Breast epithelium (tissue), 4 donors: ENCODE data around the gene LYRM4. TPM values are rescaled to one million over a fixed set of nuclear protein-coding genes. Genes with fewer than 3 reads are reported as not detected.

Experiments used
- DNase-seq, 2 donors: peaks; one replicate each; pipeline ENCODE4 v3.0.0-alpha.2; 2019; ENCODE audit warnings: low spot score in 2 of 2
- H3K27ac ChIP-seq, 2 donors: fragments of 200-600 bp; sonication (generic) in 1 of 2; one replicate each; pipeline ENCODE4 v1.5.1; 2016 to 2019; ENCODE audit warnings: mild to moderate bottlenecking in 1 of 2
- H3K27me3 ChIP-seq, 2 donors: fragments of 200-600 bp; sonication (generic) in 1 of 2; one replicate each; pipeline versions ENCODE4 v1.5.1 to v1.6.0; 2017 to 2019; ENCODE audit warnings: control low read depth in 1 of 2, mild to moderate bottlenecking in 1 of 2
- H3K36me3 ChIP-seq: fragments of 200-600 bp; one replicate; pipeline ENCODE4 v1.5.1; 2019
- H3K4me1 ChIP-seq, 2 donors: fragments of 200-600 bp; sonication (generic); one replicate each; pipeline ENCODE4 v1.5.1; 2016 to 2019; ENCODE audit warnings: control low read depth in 1 of 2
- H3K4me3 ChIP-seq, 3 donors: fragments of 200-600 bp; sonication (generic); 1 replicate in 2 of 3; 2 replicates in 1 of 3; pipeline ENCODE4 v1.5.1; 2016 to 2019; ENCODE audit warnings: mild to moderate bottlenecking in 3 of 3, moderate library complexity in 2 of 3
- H3K9me3 ChIP-seq, 2 donors: fragments of 200-600 bp; sonication (generic) in 1 of 2; one replicate each; pipeline ENCODE4 v1.5.1; 2016 to 2019; ENCODE audit warnings: control low read depth in 1 of 2
- CTCF ChIP-seq, 3 donors: fragments of 450-650 bp; IDR thresholded peaks; one replicate each; pipeline ENCODE4 v1.5.1; 2016 to 2017; ENCODE audit warnings: antibody characterized with exemption in 3 of 3, mild to moderate bottlenecking in 3 of 3, moderate library complexity in 3 of 3
- POLR2A ChIP-seq: fragments of 450-650 bp; IDR thresholded peaks from one replicate; pipeline ENCODE4 v1.6.1; 2016; ENCODE audit warnings: antibody characterized with exemption, mild to moderate bottlenecking, moderate library complexity
- POLR2AphosphoS5 ChIP-seq, 3 donors: sonication (generic); formaldehyde crosslinking; IDR thresholded peaks; one replicate each; pipeline ENCODE4 v1.6.1; 2017; ENCODE audit warnings: antibody characterized with exemption in 3 of 3
- intact Hi-C: fragments of 100-400 bp; cut with DNase I; formaldehyde crosslinking; loops from one replicate; pipeline ENCODE4 v1.15.1; 2023; ENCODE audit warnings: low total_unique reads
- total RNA-seq, 3 donors: library from RNA; depleted of rRNA; stranded (reverse); fragments of >200 nt; gene quantifications; one replicate each; pipeline ENCODE4 v1.1.0, GENCODE V29; 2016

Gene LYRM4
- total RNA-seq, 3 donors from 2014 or later: 24.4 to 38.0 (median 25.0) TPM

DNA sequence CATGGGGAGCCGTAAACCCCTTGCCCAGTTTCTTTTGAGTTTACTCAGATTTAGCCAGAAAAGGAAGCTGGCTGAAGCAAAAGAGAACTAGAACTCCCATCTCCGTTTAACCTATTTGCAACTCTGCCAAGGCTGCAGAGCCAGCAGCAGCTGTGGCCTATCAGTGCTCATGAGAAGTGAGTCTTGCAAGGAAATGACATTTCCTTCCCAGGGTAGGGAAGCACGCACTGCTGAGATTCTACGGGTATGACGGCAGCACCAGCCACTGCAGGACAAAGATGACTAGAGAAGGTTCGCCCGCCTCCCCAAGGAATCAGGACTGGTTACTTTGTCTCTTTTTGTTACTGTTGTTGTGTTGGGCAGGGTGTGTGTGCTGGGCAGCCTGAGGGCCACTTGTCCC, 128.0 kb downstream of the LYRM4 start:
- Histone ChIP-seq H3K4me3 (peak overlapping the region in 2 of 3 donors; percentile 16 to 47), H3K27ac (peak overlapping the region in 1 of 2 donors; percentile 69), H3K27me3 (no peaks in the 10 kb centered on the region), H3K9me3 (no peaks in the 10 kb centered on the region), H3K4me1 (no peaks in the 10 kb centered on the region), H3K36me3 (no peaks in the 10 kb centered on the region)
- peak in 1 of 2 donors; percentile 20 for DNase-seq
- no peak for TF ChIP-seq CTCF (IDR thresholded peaks at IDR 0.05)
- TF ChIP-seq POLR2AphosphoS5 (IDR thresholded peaks at IDR 0.05): peak in 2 of 3 donors; percentile 27 to 42
- intact Hi-C loops: no loop called here

DNA sequence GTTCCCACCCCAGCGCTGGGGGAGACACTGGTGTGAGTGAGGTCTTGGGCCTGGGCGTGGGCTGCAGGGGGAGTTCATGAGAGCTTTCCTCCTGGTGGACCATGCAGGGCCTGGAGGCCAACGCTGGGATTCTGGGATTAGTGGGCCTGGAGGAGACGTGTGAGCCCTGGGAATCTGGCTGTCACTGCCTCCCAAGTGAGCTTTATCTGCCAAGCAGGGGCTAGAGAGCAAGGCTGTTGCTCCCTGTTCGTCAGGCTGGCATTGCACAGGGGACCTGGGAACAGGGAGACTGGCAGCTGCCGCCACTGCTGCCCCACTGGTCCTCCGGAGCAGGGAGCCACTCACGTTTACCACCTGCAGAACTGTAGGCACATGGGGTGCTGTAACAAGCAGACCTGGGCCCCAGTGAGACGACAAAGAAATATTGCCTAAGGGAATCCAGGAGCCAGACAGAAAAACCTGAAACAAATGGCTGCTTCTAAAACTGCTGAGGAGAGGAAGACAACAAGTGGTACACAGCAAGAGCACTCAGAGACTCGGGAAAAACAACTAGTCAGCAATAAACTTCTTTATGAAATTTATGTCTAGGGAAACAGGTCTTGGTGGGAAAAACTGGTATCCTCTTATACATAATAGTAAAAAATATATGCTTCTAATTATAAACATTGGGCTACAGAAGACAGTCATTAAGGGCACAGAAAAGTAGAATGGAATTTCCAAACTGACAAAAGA, 130.4 kb downstream of the LYRM4 start:
- H3K27ac ChIP-seq: no peak overlapping the region
- H3K27me3 ChIP-seq: no peaks in the 10 kb centered on the region
- no peaks in the 10 kb centered on the region for H3K36me3 ChIP-seq
- H3K4me1 ChIP-seq: no peaks in the 10 kb centered on the region
- H3K9me3 ChIP-seq: no peaks in the 10 kb centered on the region
- intact Hi-C loops: no loop called here
- no peak overlapping the region for H3K4me3 ChIP-seq
- no peak for DNase-seq
- no peak for TF ChIP-seq POLR2A
- no peak for TF ChIP-seq POLR2AphosphoS5 (IDR thresholded peaks at IDR 0.05)
- no peak for TF ChIP-seq CTCF (IDR thresholded peaks at IDR 0.05)

DNA sequence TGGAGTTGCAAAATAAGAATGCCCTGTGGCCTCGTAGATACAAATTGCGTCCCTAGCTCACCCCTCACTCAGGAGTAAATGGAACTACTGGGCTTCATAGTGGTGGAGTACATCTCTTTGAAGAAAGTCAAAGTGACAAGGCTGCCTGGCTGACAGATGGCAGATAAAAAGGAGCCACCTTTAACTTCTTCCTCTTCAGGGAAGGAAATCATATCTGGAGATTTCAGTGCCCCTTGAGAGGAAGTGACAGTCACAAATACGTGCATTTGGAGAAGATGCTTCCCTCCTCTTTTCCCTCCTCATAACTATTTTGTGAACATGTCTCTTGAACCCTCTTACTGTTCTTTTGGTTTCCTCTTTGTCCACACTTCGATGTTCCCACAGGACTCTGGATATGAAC, 132.4 kb downstream of the LYRM4 start:
- H3K36me3 ChIP-seq: no peaks in the 10 kb centered on the region
- H3K4me3 ChIP-seq: no peak overlapping the region
- TF ChIP-seq POLR2A: no peak
- no peak for TF ChIP-seq CTCF (IDR thresholded peaks at IDR 0.05)
- no peak for TF ChIP-seq POLR2AphosphoS5 (IDR thresholded peaks at IDR 0.05)
- H3K27me3 ChIP-seq: no peaks in the 10 kb centered on the region
- no peaks in the 10 kb centered on the region for H3K9me3 ChIP-seq
- intact Hi-C loops: no loop called here
- H3K27ac ChIP-seq: no peak overlapping the region
- no peaks in the 10 kb centered on the region for H3K4me1 ChIP-seq
- no peak for DNase-seq

DNA sequence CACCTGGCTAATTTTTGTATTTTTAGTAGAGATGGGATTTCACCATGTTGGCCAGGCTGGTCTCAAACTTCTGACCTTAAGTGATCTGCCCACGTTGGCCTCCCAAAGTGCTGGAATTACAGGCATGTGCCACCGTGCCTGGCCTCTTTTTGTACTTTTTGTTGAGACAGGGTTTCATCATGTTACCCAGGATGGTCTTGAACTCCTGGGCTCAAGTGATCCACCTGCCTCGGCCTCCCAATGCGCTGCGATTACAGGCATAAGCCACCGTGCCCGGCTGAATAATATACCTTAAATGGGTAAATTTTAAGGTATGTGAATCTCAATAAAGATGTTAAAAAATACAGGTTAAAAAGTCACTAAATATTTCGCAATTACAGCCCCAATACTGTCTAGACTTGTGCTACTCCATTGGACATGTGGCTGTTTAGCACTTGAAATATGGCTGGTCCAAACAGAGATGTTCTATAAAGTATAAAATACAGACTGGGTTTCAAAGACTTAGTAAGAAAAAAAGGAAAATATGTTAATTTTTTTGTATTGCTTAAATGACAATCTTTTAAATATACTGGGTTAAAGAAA, 133.6 kb downstream of the LYRM4 start:
- H3K4me3 ChIP-seq: no peak overlapping the region
- no peak for DNase-seq
- intact Hi-C loops: no loop called here
- no peaks in the 10 kb centered on the region for H3K9me3 ChIP-seq
- no peak overlapping the region for H3K27ac ChIP-seq
- H3K4me1 ChIP-seq: no peaks in the 10 kb centered on the region
- H3K27me3 ChIP-seq: no peaks in the 10 kb centered on the region
- no peak for TF ChIP-seq CTCF (IDR thresholded peaks at IDR 0.05)
- TF ChIP-seq POLR2A: no peak
- TF ChIP-seq POLR2AphosphoS5 (IDR thresholded peaks at IDR 0.05): no peak
- no peaks in the 10 kb centered on the region for H3K36me3 ChIP-seq

DNA sequence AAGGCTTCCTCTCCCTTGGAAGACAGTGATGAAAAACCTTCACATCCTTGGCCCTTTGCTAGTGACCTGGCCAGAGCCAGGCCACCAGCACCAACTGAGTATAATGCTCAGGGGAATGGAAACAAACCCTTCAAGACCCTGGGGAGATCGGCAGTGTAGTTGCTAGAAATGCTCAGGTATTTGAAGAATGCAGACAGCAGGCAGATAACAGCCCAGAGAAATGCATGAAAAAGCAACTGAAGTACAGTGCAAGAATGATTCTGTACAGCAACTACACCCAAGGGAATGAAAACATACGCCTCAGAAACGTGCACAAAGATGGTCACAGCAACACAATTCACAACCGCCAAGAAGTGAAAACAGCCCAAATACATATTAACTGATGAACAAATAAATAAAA, 134.5 kb downstream of the LYRM4 start:
- H3K9me3 ChIP-seq: no peaks in the 10 kb centered on the region
- no peak overlapping the region for H3K27ac ChIP-seq
- no peak overlapping the region for H3K4me3 ChIP-seq
- no peaks in the 10 kb centered on the region for H3K27me3 ChIP-seq
- TF ChIP-seq CTCF (IDR thresholded peaks at IDR 0.05) (no peak), POLR2A (no peak), POLR2AphosphoS5 (IDR thresholded peaks at IDR 0.05) (no peak)
- H3K36me3 ChIP-seq: no peaks in the 10 kb centered on the region
- DNase-seq: no peak
- intact Hi-C loops: no loop called here
- H3K4me1 ChIP-seq: no peaks in the 10 kb centered on the region
